Measurements from ENCODE around the gene DNAJC24.

GRCh38 chr11:31355131-31355530 is 14.5 kb upstream of the DNAJC24 start:
- no peak for TF ChIP-seq CTCF (IDR thresholded peaks at IDR 0.05)
- no peak for TF ChIP-seq POLR2AphosphoS5 (IDR thresholded peaks at IDR 0.05)
- no peak for TF ChIP-seq POLR2A (IDR thresholded peaks at IDR 0.05)
- no peak for TF ChIP-seq EP300 (IDR thresholded peaks at IDR 0.05)
